Tibial artery (tissue), 4 donors: ENCODE results near the gene SLC25A11.
"Not testable (repeated sequence)": the region's sequence is repeated elsewhere in the genome, so short reads cannot be mapped to it uniquely, and the experiment has no call there.

Experiments used
- DNase-seq, 2 donors: peaks; one replicate each; pipeline ENCODE4 v3.0.0-alpha.2; 2019
- H3K27ac ChIP-seq, 2 donors: fragments of 200-600 bp; sonication (generic) in 1 of 2; 1 replicate in 1 of 2; 2 replicates in 1 of 2; pipeline ENCODE4 v1.5.1; 2018 to 2019; ENCODE audit warnings: mild to moderate bottlenecking in 1 of 2
- H3K27me3 ChIP-seq, 2 donors: fragments of 200-600 bp; sonication (generic) in 1 of 2; one replicate each; pipeline versions ENCODE4 v1.5.1 to v1.6.0; 2016 to 2019
- H3K36me3 ChIP-seq, 3 donors: fragments of 200-600 bp; sonication (generic) in 2 of 3; one replicate each; pipeline ENCODE4 v1.5.1; 2016 to 2019; ENCODE audit warnings: mild to moderate bottlenecking in 2 of 3
- H3K4me1 ChIP-seq, 4 donors: fragments of 200-600 bp; sonication (generic) in 2 of 4; 1 replicate in 3 of 4; 2 replicates in 1 of 4; pipeline ENCODE4 v1.5.1; 2016 to 2019
- H3K4me3 ChIP-seq, 2 donors: fragments of 200-600 bp; sonication (generic) in 1 of 2; 1 replicate in 1 of 2; 2 replicates in 1 of 2; pipeline ENCODE4 v1.5.1; 2018 to 2019; ENCODE audit warnings: mild to moderate bottlenecking in 2 of 2
- H3K9me3 ChIP-seq, 3 donors: fragments of 200-600 bp; sonication (generic) in 1 of 3; one replicate each; pipeline ENCODE4 v1.5.1; 2016 to 2019
- CTCF ChIP-seq, 2 experiments: fragments of 200-600 bp in 1 of 2; fragments of 450-650 bp in 1 of 2; IDR thresholded peaks; one replicate each; pipeline ENCODE4 v1.5.1; 2017 to 2019; ENCODE audit warnings: antibody characterized with exemption in 2 of 2, mild to moderate bottlenecking in 1 of 2, moderate library complexity in 1 of 2
- intact Hi-C: fragments of 100-400 bp; cut with DNase I; formaldehyde crosslinking; loops from one replicate; pipeline ENCODE4 v1.15.0; 2023; ENCODE audit warnings: low total_unique reads

The SLC25A11 gene

DNA sequence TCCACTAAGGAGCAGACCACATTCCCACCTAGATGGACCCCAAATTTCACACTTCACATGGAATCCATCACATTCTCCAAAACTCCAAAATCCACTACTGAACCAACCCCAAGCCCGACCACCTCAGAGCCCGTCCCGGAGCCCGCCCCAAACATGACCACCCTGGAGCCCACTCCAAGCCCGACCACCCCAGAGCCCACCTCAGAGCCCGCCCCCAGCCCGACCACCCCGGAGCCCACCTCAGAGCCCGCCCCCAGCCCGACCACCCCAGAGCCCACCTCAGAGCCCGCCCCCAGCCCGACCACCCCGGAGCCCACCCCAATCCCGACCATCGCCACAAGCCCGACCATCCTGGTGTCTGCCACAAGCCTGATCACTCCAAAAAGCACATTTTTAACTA is 6.2 kb downstream of the SLC25A11 start:
- Histone ChIP-seq H3K27ac (no peak overlapping the region), H3K36me3 (peaks cover 14 to 35% (median 14%) of the 10 kb centered on the region in 3 donors), H3K9me3 (no peaks in the 10 kb centered on the region), H3K4me1 (peaks cover 0 to 22% (median 7%) of the 10 kb centered on the region in 4 donors), H3K27me3 (no peaks in the 10 kb centered on the region), H3K4me3 (no peak overlapping the region)
- no peak for TF ChIP-seq CTCF (IDR thresholded peaks at IDR 0.05)
- intact Hi-C loops: no loop called here
- DNase-seq: no peak

DNA sequence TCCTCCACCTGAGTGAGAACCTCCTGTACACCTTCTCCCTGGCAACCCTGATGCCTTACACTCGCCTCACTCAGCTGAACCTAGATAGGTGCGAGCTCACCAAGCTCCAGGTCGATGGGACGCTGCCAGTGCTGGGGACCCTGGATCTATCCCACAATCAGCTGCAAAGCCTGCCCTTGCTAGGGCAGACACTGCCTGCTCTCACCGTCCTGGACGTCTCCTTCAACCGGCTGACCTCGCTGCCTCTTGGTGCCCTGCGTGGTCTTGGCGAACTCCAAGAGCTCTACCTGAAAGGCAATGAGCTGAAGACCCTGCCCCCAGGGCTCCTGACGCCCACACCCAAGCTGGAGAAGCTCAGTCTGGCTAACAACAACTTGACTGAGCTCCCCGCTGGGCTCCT is 7.1 kb downstream of the SLC25A11 start:
- H3K4me1 ChIP-seq: peaks cover 0 to 13% (median 0%) of the 10 kb centered on the region in 4 donors
- intact Hi-C loops: no loop called here
- peaks cover 8 to 28% (median 11%) of the 10 kb centered on the region in 3 donors for H3K36me3 ChIP-seq
- no peaks in the 10 kb centered on the region for H3K27me3 ChIP-seq
- H3K9me3 ChIP-seq: no peaks in the 10 kb centered on the region
- TF ChIP-seq CTCF (IDR thresholded peaks at IDR 0.05): no peak
- H3K4me3 ChIP-seq: no peak overlapping the region
- no peak overlapping the region for H3K27ac ChIP-seq
- DNase-seq: no peak

- Histone ChIP-seq H3K9me3 (no peaks in the 10 kb centered on the region), H3K36me3 (peaks cover under 1 to 20% (median 3%) of the 10 kb centered on the region in 3 donors), H3K4me3 (no peak within 1 kb of the TSS), H3K27me3 (no peaks in the 10 kb centered on the region), H3K27ac (no peak within 1 kb of the TSS), H3K4me1 (peaks cover 0 to 9% (median 0%) of the 10 kb centered on the region in 4 donors)
- TF ChIP-seq CTCF (IDR thresholded peaks at IDR 0.05): no peak
- no peak for DNase-seq
- intact Hi-C loops: no loop called here
Observed at GRCh38 chr17:4931963-4932362, 7.9 kb downstream of the SLC25A11 start, which contains the start of gene GP1BA. GP1BA (plus strand) TSS chr17:4932277; CDS start chr17:4932605, 328 bp downstream.

DNA sequence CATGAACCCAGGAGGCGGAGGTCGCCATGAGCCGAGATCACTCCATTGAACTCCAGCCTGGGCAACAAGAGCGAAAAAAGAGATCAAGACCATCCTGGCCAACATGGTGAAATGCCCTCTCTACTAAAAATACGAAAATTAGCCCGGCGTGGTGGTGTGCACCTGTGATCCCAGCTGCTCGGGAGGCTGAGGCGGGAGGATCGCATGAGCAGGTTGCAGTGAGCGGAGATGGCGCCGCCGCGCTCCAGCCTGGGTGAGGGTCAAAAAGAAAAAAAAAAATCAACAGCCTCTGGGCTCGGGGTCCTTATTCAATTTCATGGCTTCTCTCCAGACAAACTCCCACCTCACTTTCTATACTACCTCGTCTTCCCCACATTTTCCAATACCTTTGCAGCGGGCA is 11.0 kb downstream of the SLC25A11 start:
- H3K4me1 ChIP-seq: peaks cover 0 to 1% (median 0%) of the 10 kb centered on the region in 4 donors
- DNase-seq: no peak
- H3K4me3 ChIP-seq: no peak overlapping the region
- H3K27ac ChIP-seq: no peak overlapping the region
- H3K9me3 ChIP-seq: no peaks in the 10 kb centered on the region
- H3K36me3 ChIP-seq: peaks cover 0 to 4% (median 0%) of the 10 kb centered on the region in 3 donors
- H3K27me3 ChIP-seq: no peaks in the 10 kb centered on the region
- intact Hi-C loops: no loop called here
- no peak for TF ChIP-seq CTCF (IDR thresholded peaks at IDR 0.05)

- H3K4me3 ChIP-seq, H3K4me1 ChIP-seq, H3K36me3 ChIP-seq, H3K27ac ChIP-seq, H3K27me3 ChIP-seq, intact Hi-C loops, H3K9me3 ChIP-seq, DNase-seq: not testable (repeated sequence)
Observed at GRCh38 chr17:4926577-4927335, 13.1 kb downstream of the SLC25A11 start.

DNA sequence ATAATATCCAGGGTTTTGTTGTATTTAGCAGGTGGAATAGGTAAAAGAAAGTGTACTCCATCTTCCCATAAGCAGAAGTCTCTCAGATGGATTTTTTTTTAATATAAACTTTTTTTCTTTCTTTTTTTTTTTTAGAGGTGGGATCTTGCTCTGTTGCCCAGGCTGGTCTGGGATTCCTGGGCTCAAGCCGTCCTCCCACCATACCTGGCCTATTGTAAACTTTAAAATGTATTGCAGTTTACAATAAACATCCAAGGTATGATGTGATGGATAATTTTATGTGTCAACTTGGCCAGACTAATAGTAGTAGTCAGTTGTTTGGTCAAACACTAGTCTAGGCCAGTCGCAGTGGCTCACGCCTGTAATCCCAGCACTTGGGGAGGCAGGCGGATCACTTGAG is 18.5 kb downstream of the SLC25A11 start:
- Histone ChIP-seq H3K27me3 (peaks cover 0 to 5% of the 10 kb centered on the region in 2 donors), H3K4me3 (no peak overlapping the region), H3K36me3 (no peaks in the 10 kb centered on the region), H3K4me1 (no peaks in the 10 kb centered on the region), H3K27ac (no peak overlapping the region), H3K9me3 (no peaks in the 10 kb centered on the region)
- TF ChIP-seq CTCF (IDR thresholded peaks at IDR 0.05): no peak
- DNase-seq: no peak
- intact Hi-C loops: no loop called here
